ENCODE data around the gene TINCR. TPM values are rescaled to one million over a fixed set of nuclear protein-coding genes. Genes with fewer than 3 reads are reported as not detected.

TINCR gene
- total and polyA plus RNA-seq, 3 experiments from 2014 or later: 0.16 to 0.28 (median 0.20) TPM

GRCh38 chr19:5536337-5536894 lies 31.3 kb downstream of the TINCR start:
- no peak overlapping the region for H3K27ac ChIP-seq (ENCODE audit: low read depth, low read length)
- peaks cover 9% of the 10 kb centered on the region for H3K9me3 ChIP-seq (ENCODE audit: low read length)
- H3K36me3 ChIP-seq (ENCODE audit: insufficient read depth, low read length): no peaks in the 10 kb centered on the region
- no peak for DNase-seq
- H3K9me3 Mint-ChIP-seq: peaks cover 11 to 32% (median 20%) of the 10 kb centered on the region in 5 donors
- no peak overlapping the region for H3K4me3 ChIP-seq (ENCODE audit: low read length)
- CTCF ChIA-PET: no interaction called here
- peaks cover 0 to 16% (median 0%) of the 10 kb centered on the region in 3 donors for H3K36me3 Mint-ChIP-seq
- H3K4me3 Mint-ChIP-seq: no peak overlapping the region
- H3K27me3 Mint-ChIP-seq: peaks cover 20 to 34% of the 10 kb centered on the region in 2 donors
- POLR2A ChIA-PET: no interaction called here
- no peaks in the 10 kb centered on the region for H3K4me1 ChIP-seq (ENCODE audit: insufficient read depth, low read length)
- no peaks in the 10 kb centered on the region for H3K27me3 ChIP-seq (ENCODE audit: insufficient read depth, low read length, poor library complexity, severe bottlenecking)
- H3K4me1 Mint-ChIP-seq: no peaks in the 10 kb centered on the region
- H3K27ac Mint-ChIP-seq: no peak overlapping the region

DNA sequence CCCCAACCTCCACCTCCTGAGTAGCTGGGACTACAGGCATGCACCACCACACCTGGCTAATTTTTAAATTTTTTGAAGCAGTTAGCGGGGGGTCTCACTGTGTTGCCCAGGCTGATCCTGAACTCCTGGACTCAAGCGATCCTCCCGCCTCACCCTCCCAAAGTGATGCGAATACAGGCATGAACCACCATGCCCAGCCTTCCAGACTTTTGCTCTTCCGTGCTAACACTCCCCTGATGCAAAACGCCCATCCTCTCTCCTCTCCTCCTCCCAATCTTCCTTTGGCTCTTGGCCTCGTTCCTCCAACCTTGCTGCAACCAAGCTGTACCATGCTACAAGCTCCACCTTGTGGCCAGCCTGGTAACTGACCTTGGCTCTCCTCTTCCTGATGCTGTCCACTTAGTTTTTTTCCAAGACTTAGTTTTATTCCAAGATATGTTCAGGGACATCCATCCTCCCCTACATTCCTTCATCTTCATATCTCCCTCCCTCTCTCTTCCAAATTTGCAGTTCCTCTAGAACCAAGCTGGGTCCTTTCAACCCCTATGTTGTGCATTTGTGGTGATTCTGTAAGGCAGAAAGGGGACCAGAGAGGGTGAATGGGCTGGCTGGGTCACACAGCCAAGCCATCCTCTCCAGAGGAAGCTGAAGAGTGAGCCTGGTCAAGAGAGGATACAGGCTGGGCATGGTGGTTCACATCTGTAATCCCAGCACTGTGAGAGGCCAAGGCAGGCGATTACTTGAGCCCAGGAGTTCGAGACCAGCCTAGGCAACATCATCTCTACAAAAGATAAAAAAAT lies 32.8 kb downstream of the TINCR start:
- Mint-ChIP-seq H3K4me1 (no peaks in the 10 kb centered on the region), H3K27me3 (peaks cover 15 to 35% of the 10 kb centered on the region in 2 donors), H3K27ac (no peak overlapping the region), H3K36me3 (peaks cover 0 to 16% (median 0%) of the 10 kb centered on the region in 3 donors), H3K4me3 (no peak overlapping the region), H3K9me3 (peaks cover 11 to 32% (median 20%) of the 10 kb centered on the region in 5 donors)
- ChIA-PET CTCF (no interaction called here), POLR2A (no interaction called here)
- Histone ChIP-seq H3K9me3 (ENCODE audit: low read length) (peaks cover 9% of the 10 kb centered on the region), H3K4me1 (ENCODE audit: insufficient read depth, low read length) (no peaks in the 10 kb centered on the region), H3K27ac (ENCODE audit: low read depth, low read length) (no peak overlapping the region), H3K36me3 (ENCODE audit: insufficient read depth, low read length) (no peaks in the 10 kb centered on the region), H3K27me3 (ENCODE audit: insufficient read depth, low read length, poor library complexity, severe bottlenecking) (no peaks in the 10 kb centered on the region), H3K4me3 (ENCODE audit: low read length) (no peak overlapping the region)
- no peak for DNase-seq

DNA sequence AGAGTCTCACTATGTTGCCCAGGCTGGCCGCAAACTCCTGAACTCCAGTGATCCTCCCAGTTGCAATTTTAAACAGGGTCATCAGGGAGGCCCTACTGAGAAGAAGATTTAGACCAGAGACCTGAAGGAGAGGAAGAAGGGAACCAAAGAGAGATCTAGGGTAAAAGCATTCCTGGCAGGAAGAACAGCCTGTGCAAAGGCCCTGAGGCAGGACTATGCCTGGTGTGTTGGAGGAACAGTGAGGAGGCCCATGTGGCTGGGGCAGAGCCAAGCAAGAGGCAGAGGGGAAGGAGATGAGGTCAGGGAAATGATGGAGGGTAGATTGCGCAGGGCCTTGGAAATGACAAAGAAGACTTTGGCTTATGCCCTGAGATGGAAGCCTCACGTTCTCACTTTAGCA lies 34.5 kb downstream of the TINCR start:
- H3K27me3 ChIP-seq (ENCODE audit: insufficient read depth, low read length, poor library complexity, severe bottlenecking): no peaks in the 10 kb centered on the region

DNA sequence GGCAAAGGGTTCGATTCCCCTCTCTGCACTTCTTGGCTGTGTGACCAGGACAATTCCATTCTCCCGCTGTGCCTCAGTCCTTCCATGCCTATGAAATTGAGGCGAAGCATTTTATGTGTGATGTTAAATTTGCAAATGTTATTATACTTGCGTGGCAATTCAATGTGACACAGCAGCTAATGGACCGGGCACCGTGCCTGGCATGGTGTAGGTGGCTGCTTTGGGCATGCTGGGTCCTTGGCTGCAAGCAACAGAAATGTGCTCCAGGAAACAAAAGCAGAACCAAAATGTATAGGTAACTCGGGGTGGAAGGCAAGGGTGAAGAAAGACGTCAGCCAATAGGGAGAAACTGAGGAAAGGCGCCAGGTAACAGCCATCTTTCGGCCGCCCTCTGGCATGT lies 37.1 kb downstream of the TINCR start:
- DNase-seq: no peak
- Mint-ChIP-seq H3K27me3 (peaks cover 6 to 21% of the 10 kb centered on the region in 2 donors), H3K27ac (no peak overlapping the region), H3K36me3 (peaks cover 0 to 11% (median 0%) of the 10 kb centered on the region in 3 donors), H3K4me1 (no peaks in the 10 kb centered on the region), H3K4me3 (no peak overlapping the region), H3K9me3 (peaks cover 9 to 28% (median 20%) of the 10 kb centered on the region in 5 donors)
- CTCF ChIA-PET: no interaction called here
- Histone ChIP-seq H3K9me3 (ENCODE audit: low read length) (peaks cover 9% of the 10 kb centered on the region), H3K36me3 (ENCODE audit: insufficient read depth, low read length) (no peaks in the 10 kb centered on the region), H3K27me3 (ENCODE audit: insufficient read depth, low read length, poor library complexity, severe bottlenecking) (no peaks in the 10 kb centered on the region), H3K4me1 (ENCODE audit: insufficient read depth, low read length) (no peaks in the 10 kb centered on the region), H3K4me3 (ENCODE audit: low read length) (no peak overlapping the region), H3K27ac (ENCODE audit: low read depth, low read length) (no peak overlapping the region)
- POLR2A ChIA-PET: no interaction called here

More for the DNA sequence above, 34.5 kb downstream of the TINCR start:
- ChIA-PET CTCF (no interaction called here), POLR2A (no interaction called here)
- DNase-seq: no peak
- no peaks in the 10 kb centered on the region for H3K4me1 ChIP-seq (ENCODE audit: insufficient read depth, low read length)
- peaks cover 12 to 28% of the 10 kb centered on the region in 2 donors for H3K27me3 Mint-ChIP-seq
- H3K4me1 Mint-ChIP-seq: no peaks in the 10 kb centered on the region
- no peak overlapping the region for H3K4me3 Mint-ChIP-seq
- H3K4me3 ChIP-seq (ENCODE audit: low read length): no peak overlapping the region
- no peak overlapping the region for H3K27ac Mint-ChIP-seq
- no peaks in the 10 kb centered on the region for H3K36me3 ChIP-seq (ENCODE audit: insufficient read depth, low read length)
- peaks cover 9% of the 10 kb centered on the region for H3K9me3 ChIP-seq (ENCODE audit: low read length)
- H3K36me3 Mint-ChIP-seq: peaks cover 0 to 16% (median 0%) of the 10 kb centered on the region in 3 donors
- no peak overlapping the region for H3K27ac ChIP-seq (ENCODE audit: low read depth, low read length)
- H3K9me3 Mint-ChIP-seq: peaks cover 11 to 32% (median 20%) of the 10 kb centered on the region in 5 donors

DNA sequence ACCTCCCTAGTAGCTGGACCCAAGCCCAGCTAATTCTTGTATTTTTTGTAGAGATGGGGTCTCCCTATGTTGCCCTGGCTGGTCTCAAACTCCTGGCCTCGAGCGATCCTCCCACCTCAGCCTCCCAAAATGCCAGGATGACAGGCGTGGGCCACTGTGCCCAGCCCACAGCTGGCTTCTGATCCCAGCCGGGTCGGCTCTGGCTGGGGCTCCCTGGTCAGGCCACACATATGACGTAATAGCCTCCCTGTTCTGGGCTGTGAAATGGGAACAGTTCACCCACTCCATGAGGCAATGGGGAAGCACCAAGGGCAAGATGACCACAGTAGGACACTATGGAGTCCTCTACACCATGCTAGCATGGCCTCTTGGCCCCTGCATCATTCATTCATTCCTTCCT lies 41.1 kb downstream of the TINCR start:
- no peak overlapping the region for H3K4me3 Mint-ChIP-seq
- ChIA-PET CTCF (no interaction called here), POLR2A (no interaction called here)

GRCh38 chr19:5524081-5524480 lies 43.7 kb downstream of the TINCR start:
- Mint-ChIP-seq H3K4me1 (no peaks in the 10 kb centered on the region), H3K4me3 (no peak overlapping the region), H3K27ac (peak overlapping the region in 1 of 8 donors; percentile 64), H3K36me3 (no peaks in the 10 kb centered on the region), H3K27me3 (peaks cover 14 to 25% of the 10 kb centered on the region in 2 donors), H3K9me3 (peaks cover 0 to 4% (median 3%) of the 10 kb centered on the region in 5 donors)
- H3K27me3 ChIP-seq (ENCODE audit: insufficient read depth, low read length, poor library complexity, severe bottlenecking): peaks cover 6% of the 10 kb centered on the region
- no peak overlapping the region for H3K27ac ChIP-seq (ENCODE audit: low read depth, low read length)
- CTCF ChIA-PET: no interaction called here
- H3K36me3 ChIP-seq (ENCODE audit: insufficient read depth, low read length): no peaks in the 10 kb centered on the region
- POLR2A ChIA-PET: no interaction called here
- no peaks in the 10 kb centered on the region for H3K9me3 ChIP-seq (ENCODE audit: low read length)
- H3K4me1 ChIP-seq (ENCODE audit: insufficient read depth, low read length): no peaks in the 10 kb centered on the region
- DNase-seq: no peak
- H3K4me3 ChIP-seq (ENCODE audit: low read length): no peak overlapping the region

More for the DNA sequence above, 41.1 kb downstream of the TINCR start:
- no peak overlapping the region for H3K27ac ChIP-seq (ENCODE audit: low read depth, low read length)
- peaks cover 8 to 22% of the 10 kb centered on the region in 2 donors for H3K27me3 Mint-ChIP-seq
- no peaks in the 10 kb centered on the region for H3K36me3 ChIP-seq (ENCODE audit: insufficient read depth, low read length)
- no peak for DNase-seq
- H3K27me3 ChIP-seq (ENCODE audit: insufficient read depth, low read length, poor library complexity, severe bottlenecking): no peaks in the 10 kb centered on the region
- no peaks in the 10 kb centered on the region for H3K36me3 Mint-ChIP-seq
- no peak overlapping the region for H3K4me3 ChIP-seq (ENCODE audit: low read length)
- no peaks in the 10 kb centered on the region for H3K4me1 Mint-ChIP-seq
- H3K27ac Mint-ChIP-seq: no peak overlapping the region
- H3K4me1 ChIP-seq (ENCODE audit: insufficient read depth, low read length): no peaks in the 10 kb centered on the region
- H3K9me3 ChIP-seq (ENCODE audit: low read length): no peaks in the 10 kb centered on the region
- no peaks in the 10 kb centered on the region for H3K9me3 Mint-ChIP-seq

DNA sequence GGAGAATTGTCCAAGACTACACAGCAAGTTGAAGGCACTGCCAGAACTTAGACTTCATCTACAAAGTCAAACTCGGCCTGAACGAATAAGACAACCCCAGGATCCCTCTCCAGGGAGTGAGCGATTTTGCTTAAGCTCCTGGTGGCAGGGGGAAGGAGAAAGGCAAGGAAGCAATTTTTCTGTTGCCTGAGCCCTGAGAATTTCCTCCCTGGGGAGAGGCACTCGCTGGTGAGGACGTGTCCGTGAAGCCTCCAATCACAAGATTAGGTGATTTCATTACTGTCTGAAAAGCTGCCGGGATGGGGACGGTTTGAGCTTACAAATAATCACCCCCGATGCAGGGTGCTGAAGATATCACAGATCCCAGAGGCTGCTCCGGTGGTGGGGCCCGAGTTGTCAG lies 45.6 kb downstream of the TINCR start:
- H3K27me3 ChIP-seq (ENCODE audit: insufficient read depth, low read length, poor library complexity, severe bottlenecking): peaks cover 6% of the 10 kb centered on the region

DNA sequence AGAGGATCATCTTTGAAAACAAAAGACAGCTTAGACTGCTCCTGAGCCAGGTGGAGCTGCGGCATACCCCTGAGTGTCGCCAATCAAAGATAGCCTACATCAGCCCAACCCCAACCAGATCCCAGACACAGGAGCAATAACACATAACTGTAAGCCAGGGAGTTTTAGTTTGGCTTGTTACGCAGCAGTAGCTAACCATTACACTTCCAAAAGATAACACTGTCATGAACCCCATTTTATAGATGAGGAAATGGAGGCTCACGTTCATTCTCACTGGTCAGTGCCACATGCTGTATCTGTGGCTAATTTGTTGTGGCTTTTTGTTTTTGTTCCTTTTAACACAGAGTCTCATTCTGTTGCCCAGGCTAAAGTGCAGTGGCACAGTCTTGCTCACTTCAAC lies 47.3 kb downstream of the TINCR start:
- DNase-seq: no peak
- H3K9me3 ChIP-seq (ENCODE audit: low read length): no peaks in the 10 kb centered on the region
- ChIA-PET POLR2A (no interaction called here), CTCF (no interaction called here)
- H3K4me1 ChIP-seq (ENCODE audit: insufficient read depth, low read length): no peaks in the 10 kb centered on the region
- Mint-ChIP-seq H3K4me3 (no peak overlapping the region), H3K27ac (no peak overlapping the region), H3K4me1 (no peaks in the 10 kb centered on the region), H3K9me3 (peaks cover 17 to 26% (median 24%) of the 10 kb centered on the region in 5 donors), H3K36me3 (no peaks in the 10 kb centered on the region), H3K27me3 (peaks cover 18 to 20% of the 10 kb centered on the region in 2 donors)
- H3K4me3 ChIP-seq (ENCODE audit: low read length): no peak overlapping the region
- peaks cover 6% of the 10 kb centered on the region for H3K27me3 ChIP-seq (ENCODE audit: insufficient read depth, low read length, poor library complexity, severe bottlenecking)
- H3K36me3 ChIP-seq (ENCODE audit: insufficient read depth, low read length): no peaks in the 10 kb centered on the region
- H3K27ac ChIP-seq (ENCODE audit: low read depth, low read length): no peak overlapping the region

More for the DNA sequence above, 45.6 kb downstream of the TINCR start:
- no peak overlapping the region for H3K4me3 Mint-ChIP-seq
- DNase-seq: no peak
- no peaks in the 10 kb centered on the region for H3K4me1 ChIP-seq (ENCODE audit: insufficient read depth, low read length)
- H3K27me3 Mint-ChIP-seq: peaks cover 19 to 28% of the 10 kb centered on the region in 2 donors
- no peak overlapping the region for H3K27ac ChIP-seq (ENCODE audit: low read depth, low read length)
- no peaks in the 10 kb centered on the region for H3K36me3 Mint-ChIP-seq
- H3K9me3 ChIP-seq (ENCODE audit: low read length): no peaks in the 10 kb centered on the region
- H3K9me3 Mint-ChIP-seq: peaks cover 3 to 11% (median 11%) of the 10 kb centered on the region in 5 donors
- POLR2A ChIA-PET: no interaction called here
- no peaks in the 10 kb centered on the region for H3K36me3 ChIP-seq (ENCODE audit: insufficient read depth, low read length)
- no peak overlapping the region for H3K27ac Mint-ChIP-seq
- H3K4me1 Mint-ChIP-seq: no peaks in the 10 kb centered on the region
- H3K4me3 ChIP-seq (ENCODE audit: low read length): no peak overlapping the region
- CTCF ChIA-PET: no interaction called here
